HepG2 (cell line): ENCODE results near the gene VWA7. TPM values are rescaled to one million over a fixed set of nuclear protein-coding genes. Genes with fewer than 3 reads are reported as not detected.
A peak's percentile ranks its signal among the peaks of the same experiment; 100 is the strongest.

Experiments
- BORCS8-MEF2B ChIP-seq: sonication (generic); formaldehyde crosslinking; IDR thresholded peaks from 2 replicates; pipeline ENCODE4 v1.8.0; 2022; ENCODE audit warnings: mild to moderate bottlenecking, missing genetic modification reagents
- GLI4 ChIP-seq: sonication (generic); formaldehyde crosslinking; IDR thresholded peaks from 2 replicates; pipeline ENCODE4 v1.5.1; 2020; ENCODE audit warnings: missing genetic modification reagents, mild to moderate bottlenecking, moderate library complexity, borderline replicate concordance
- NCOR1 ChIP-seq: fragments of 200-600 bp; sonication (generic); IDR thresholded peaks from 2 replicates; pipeline ENCODE4 v1.7.0; 2017; ENCODE audit warnings: antibody characterized with exemption, low read length, borderline replicate concordance
- PHF5A ChIP-seq: IDR thresholded peaks from one replicate; pipeline ENCODE4 v1.6.1; 2018; ENCODE audit warnings: low read depth, missing genetic modification reagents; ENCODE audit not compliant: unreplicated experiment
- SP4 ChIP-seq: sonication (generic); formaldehyde crosslinking; IDR thresholded peaks from 2 replicates; pipeline ENCODE4 v1.8.1; 2023; ENCODE audit warnings: mild to moderate bottlenecking, missing genetic modification reagents
- TCF7 ChIP-seq: sonication (generic); IDR thresholded peaks from 2 replicates; pipeline ENCODE4 v1.6.1; 2016; ENCODE audit warnings: antibody characterized with exemption, low read depth
- TEAD2 ChIP-seq: sonication (generic); formaldehyde crosslinking; IDR thresholded peaks from 2 replicates; pipeline ENCODE4 v1.9.0; 2021; ENCODE audit warnings: missing genetic modification reagents
- THAP11 ChIP-seq: IDR thresholded peaks from 2 replicates; pipeline ENCODE4 v1.6.1; 2016; ENCODE audit warnings: missing biosample characterization, missing genetic modification reagents
- ZNF138 ChIP-seq: sonication (generic); formaldehyde crosslinking; IDR thresholded peaks from 2 replicates; pipeline ENCODE4 v1.5.0; 2020; ENCODE audit warnings: mild to moderate bottlenecking, low read depth, missing genetic modification reagents
- ZNF768 ChIP-seq: sonication (generic); formaldehyde crosslinking; IDR thresholded peaks from 2 replicates; pipeline ENCODE4 v1.4.0; 2020; ENCODE audit warnings: missing genetic modification reagents
- polyA plus RNA-seq, 8 experiments: library from polyadenylated mRNA; depleted of rRNA in 3 of 8; stranded (reverse) in 7 of 8; unstranded in 1 of 8; fragments of >200 nt; fragmentation: Illumina TruSeq in 4 of 8; extraction: Trizol in 4 of 8; gene quantifications; 2 replicates each; pipeline versions ENCODE4 v1.2.1 to v1.2.3, GENCODE V29; 2011 to 2016; ENCODE audit warnings: low read depth in 4 of 8, missing spikeins in 1 of 8, mixed read lengths in 1 of 8; ENCODE audit not compliant: insufficient read depth in 1 of 8
- total RNA-seq, 5 experiments: library from RNA; depleted of rRNA; stranded (reverse); fragments of >200 nt; fragmentation: Illumina TruSeq; extraction: Trizol; gene quantifications; 2 replicates each; pipeline ENCODE4 v1.2.3, GENCODE V29; 2016; ENCODE audit warnings: low read depth in 1 of 5
- TF ChIP-seq, protein P1 (sequence below): sonication (generic); formaldehyde crosslinking; IDR thresholded peaks from 2 replicates; pipeline ENCODE4 v1.4.0; 2020; ENCODE audit warnings: missing genetic modification reagents, borderline replicate concordance
- TF ChIP-seq, protein P2 (sequence below): sonication (generic); formaldehyde crosslinking; IDR thresholded peaks from 2 replicates; pipeline ENCODE4 v1.4.0; 2020; ENCODE audit warnings: missing genetic modification reagents
- TF ChIP-seq, protein P3 (sequence below): sonication (generic); formaldehyde crosslinking; IDR thresholded peaks from 2 replicates; pipeline ENCODE4 v1.4.0; 2020; ENCODE audit warnings: missing genetic modification reagents, mild to moderate bottlenecking, borderline replicate concordance
- TF ChIP-seq, protein P4 (sequence below), 2 experiments: IDR thresholded peaks; 2 replicates each; pipeline ENCODE4 v1.6.1; 2011 to 2012; ENCODE audit warnings: low read length in 2 of 2, borderline replicate concordance in 1 of 2, low read depth in 1 of 2, mild to moderate bottlenecking in 1 of 2, moderate library complexity in 1 of 2

VWA7 gene
- total and polyA plus RNA-seq, 2 of the 13 experiments (the other 11 are each of a cell fraction or from before 2014, with no cell fraction given) = 0.86 to 3.3 TPM

DNA sequence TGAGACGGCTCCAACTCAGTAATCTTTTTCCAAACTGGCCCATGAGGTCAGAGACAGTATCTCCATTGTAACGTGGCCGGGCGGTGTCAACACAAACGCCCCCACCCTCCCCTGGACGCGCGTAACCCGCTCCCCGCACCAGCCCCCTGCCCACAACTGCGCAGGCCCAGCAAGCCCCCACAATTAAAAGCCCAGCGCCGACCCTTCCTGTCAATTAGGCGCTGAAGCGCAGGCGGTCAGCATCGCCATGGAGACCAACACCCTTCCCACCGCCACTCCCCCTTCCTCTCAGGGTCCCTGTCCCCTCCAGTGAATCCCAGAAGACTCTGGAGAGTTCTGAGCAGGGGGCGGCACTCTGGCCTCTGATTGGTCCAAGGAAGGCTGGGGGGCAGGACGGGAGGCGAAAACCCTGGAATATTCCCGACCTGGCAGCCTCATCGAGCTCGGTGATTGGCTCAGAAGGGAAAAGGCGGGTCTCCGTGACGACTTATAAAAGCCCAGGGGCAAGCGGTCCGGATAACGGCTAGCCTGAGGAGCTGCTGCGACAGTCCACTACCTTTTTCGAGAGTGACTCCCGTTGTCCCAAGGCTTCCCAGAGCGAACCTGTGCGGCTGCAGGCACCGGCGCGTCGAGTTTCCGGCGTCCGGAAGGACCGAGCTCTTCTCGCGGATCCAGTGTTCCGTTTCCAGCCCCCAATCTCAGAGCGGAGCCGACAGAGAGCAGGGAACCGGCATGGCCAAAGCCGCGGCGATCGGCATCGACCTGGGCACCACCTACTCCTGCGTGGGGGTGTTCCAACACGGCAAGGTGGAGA, 38.1 kb upstream of the VWA7 start, which contains the start of the genes HSPA1A and HSPA1L (continued):
- TF ChIP-seq GLI4 (CRISPR knock-in tag) = no peak; the same call in 1 of the 2 replicates
- TF ChIP-seq BORCS8-MEF2B (CRISPR knock-in tag) = no peak
- no peak for TF ChIP-seq PHF5A
- 0 out of 2 replicates have a peak, but pooled peaks have one; percentile 34 for TF ChIP-seq NCOR1
- TF ChIP-seq, protein P1, sequence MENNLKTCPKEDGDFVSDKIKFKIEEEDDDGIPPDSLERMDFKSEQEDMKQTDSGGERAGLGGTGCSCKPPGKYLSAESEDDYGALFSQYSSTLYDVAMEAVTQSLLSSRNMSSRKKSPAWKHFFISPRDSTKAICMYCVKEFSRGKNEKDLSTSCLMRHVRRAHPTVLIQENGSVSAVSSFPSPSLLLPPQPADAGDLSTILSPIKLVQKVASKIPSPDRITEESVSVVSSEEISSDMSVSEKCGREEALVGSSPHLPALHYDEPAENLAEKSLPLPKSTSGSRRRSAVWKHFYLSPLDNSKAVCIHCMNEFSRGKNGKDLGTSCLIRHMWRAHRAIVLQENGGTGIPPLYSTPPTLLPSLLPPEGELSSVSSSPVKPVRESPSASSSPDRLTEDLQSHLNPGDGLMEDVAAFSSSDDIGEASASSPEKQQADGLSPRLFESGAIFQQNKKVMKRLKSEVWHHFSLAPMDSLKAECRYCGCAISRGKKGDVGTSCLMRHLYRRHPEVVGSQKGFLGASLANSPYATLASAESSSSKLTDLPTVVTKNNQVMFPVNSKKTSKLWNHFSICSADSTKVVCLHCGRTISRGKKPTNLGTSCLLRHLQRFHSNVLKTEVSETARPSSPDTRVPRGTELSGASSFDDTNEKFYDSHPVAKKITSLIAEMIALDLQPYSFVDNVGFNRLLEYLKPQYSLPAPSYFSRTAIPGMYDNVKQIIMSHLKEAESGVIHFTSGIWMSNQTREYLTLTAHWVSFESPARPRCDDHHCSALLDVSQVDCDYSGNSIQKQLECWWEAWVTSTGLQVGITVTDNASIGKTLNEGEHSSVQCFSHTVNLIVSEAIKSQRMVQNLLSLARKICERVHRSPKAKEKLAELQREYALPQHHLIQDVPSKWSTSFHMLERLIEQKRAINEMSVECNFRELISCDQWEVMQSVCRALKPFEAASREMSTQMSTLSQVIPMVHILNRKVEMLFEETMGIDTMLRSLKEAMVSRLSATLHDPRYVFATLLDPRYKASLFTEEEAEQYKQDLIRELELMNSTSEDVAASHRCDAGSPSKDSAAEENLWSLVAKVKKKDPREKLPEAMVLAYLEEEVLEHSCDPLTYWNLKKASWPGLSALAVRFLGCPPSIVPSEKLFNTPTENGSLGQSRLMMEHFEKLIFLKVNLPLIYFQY (CRISPR knock-in tag) = peak; percentile 34; the same call in 1 of the 2 replicates
- TF ChIP-seq ZNF768 = no peak
- peak; percentile 54; the same call in 1 of the 2 replicates for TF ChIP-seq SP4 (CRISPR knock-in tag)
- TF ChIP-seq, protein P2, sequence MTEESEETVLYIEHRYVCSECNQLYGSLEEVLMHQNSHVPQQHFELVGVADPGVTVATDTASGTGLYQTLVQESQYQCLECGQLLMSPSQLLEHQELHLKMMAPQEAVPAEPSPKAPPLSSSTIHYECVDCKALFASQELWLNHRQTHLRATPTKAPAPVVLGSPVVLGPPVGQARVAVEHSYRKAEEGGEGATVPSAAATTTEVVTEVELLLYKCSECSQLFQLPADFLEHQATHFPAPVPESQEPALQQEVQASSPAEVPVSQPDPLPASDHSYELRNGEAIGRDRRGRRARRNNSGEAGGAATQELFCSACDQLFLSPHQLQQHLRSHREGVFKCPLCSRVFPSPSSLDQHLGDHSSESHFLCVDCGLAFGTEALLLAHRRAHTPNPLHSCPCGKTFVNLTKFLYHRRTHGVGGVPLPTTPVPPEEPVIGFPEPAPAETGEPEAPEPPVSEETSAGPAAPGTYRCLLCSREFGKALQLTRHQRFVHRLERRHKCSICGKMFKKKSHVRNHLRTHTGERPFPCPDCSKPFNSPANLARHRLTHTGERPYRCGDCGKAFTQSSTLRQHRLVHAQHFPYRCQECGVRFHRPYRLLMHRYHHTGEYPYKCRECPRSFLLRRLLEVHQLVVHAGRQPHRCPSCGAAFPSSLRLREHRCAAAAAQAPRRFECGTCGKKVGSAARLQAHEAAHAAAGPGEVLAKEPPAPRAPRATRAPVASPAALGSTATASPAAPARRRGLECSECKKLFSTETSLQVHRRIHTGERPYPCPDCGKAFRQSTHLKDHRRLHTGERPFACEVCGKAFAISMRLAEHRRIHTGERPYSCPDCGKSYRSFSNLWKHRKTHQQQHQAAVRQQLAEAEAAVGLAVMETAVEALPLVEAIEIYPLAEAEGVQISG (CRISPR knock-in tag) = peak; percentile 62
- TF ChIP-seq, protein P3, sequence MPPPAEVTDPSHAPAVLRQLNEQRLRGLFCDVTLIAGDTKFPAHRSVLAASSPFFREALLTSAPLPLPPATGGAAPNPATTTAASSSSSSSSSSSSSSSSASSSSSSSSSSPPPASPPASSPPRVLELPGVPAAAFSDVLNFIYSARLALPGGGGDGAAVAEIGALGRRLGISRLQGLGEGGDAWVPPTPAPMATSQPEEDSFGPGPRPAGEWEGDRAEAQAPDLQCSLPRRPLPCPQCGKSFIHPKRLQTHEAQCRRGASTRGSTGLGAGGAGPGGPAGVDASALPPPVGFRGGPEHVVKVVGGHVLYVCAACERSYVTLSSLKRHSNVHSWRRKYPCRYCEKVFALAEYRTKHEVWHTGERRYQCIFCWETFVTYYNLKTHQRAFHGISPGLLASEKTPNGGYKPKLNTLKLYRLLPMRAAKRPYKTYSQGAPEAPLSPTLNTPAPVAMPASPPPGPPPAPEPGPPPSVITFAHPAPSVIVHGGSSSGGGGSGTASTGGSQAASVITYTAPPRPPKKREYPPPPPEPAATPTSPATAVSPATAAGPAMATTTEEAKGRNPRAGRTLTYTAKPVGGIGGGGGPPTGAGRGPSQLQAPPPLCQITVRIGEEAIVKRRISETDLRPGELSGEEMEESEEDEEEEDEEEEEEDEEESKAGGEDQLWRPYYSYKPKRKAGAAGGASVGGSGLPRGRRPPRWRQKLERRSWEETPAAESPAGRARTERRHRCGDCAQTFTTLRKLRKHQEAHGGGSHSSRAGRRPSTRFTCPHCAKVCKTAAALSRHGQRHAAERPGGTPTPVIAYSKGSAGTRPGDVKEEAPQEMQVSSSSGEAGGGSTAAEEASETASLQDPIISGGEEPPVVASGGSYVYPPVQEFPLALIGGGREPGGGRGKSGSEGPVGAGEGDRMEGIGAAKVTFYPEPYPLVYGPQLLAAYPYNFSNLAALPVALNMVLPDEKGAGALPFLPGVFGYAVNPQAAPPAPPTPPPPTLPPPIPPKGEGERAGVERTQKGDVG = no peak; the same call in 1 of the 2 replicates
- TF ChIP-seq TEAD2 (CRISPR knock-in tag) = no peak
- peak; percentile 55; the same call in 1 of the 2 replicates for TF ChIP-seq THAP11 (CRISPR knock-in tag)
- no peak for TF ChIP-seq ZNF138
- TF ChIP-seq, protein P4, sequence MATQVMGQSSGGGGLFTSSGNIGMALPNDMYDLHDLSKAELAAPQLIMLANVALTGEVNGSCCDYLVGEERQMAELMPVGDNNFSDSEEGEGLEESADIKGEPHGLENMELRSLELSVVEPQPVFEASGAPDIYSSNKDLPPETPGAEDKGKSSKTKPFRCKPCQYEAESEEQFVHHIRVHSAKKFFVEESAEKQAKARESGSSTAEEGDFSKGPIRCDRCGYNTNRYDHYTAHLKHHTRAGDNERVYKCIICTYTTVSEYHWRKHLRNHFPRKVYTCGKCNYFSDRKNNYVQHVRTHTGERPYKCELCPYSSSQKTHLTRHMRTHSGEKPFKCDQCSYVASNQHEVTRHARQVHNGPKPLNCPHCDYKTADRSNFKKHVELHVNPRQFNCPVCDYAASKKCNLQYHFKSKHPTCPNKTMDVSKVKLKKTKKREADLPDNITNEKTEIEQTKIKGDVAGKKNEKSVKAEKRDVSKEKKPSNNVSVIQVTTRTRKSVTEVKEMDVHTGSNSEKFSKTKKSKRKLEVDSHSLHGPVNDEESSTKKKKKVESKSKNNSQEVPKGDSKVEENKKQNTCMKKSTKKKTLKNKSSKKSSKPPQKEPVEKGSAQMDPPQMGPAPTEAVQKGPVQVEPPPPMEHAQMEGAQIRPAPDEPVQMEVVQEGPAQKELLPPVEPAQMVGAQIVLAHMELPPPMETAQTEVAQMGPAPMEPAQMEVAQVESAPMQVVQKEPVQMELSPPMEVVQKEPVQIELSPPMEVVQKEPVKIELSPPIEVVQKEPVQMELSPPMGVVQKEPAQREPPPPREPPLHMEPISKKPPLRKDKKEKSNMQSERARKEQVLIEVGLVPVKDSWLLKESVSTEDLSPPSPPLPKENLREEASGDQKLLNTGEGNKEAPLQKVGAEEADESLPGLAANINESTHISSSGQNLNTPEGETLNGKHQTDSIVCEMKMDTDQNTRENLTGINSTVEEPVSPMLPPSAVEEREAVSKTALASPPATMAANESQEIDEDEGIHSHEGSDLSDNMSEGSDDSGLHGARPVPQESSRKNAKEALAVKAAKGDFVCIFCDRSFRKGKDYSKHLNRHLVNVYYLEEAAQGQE (IDR thresholded peaks at IDR 0.05; ENCODE audit: borderline replicate concordance in 1 of 2, low read depth in 1 of 2, low read length in 2 of 2) = 0 out of 4 replicates have a peak, but pooled peaks of 1 of the 2 experiments have one; percentile 67
- no peak for TF ChIP-seq TCF7
